Retinal pigment epithelial cell (primary cell): ENCODE data around the gene SART3.
"Not testable (repeated sequence)": the region's sequence is repeated elsewhere in the genome, so short reads cannot be mapped to it uniquely, and the experiment has no call there.

Experiments used
- DNase-seq: peaks from one replicate; pipeline ENCODE4 v3.0.0-alpha.2; 2010; ENCODE audit warnings: low read depth
- H3K4me3 ChIP-seq: 2 replicates; pipeline ENCODE4 v1.5.1; 2011; ENCODE audit warnings: mild to moderate bottlenecking, low read length, control low read depth, moderate library complexity
- TF ChIP-seq, protein P1 (sequence below): conservative IDR thresholded peaks from 2 replicates; pipeline ENCODE4 v1.5.1; 2011; ENCODE audit warnings: low read depth, low read length, control low read depth, inconsistent platforms

Gene SART3

DNA sequence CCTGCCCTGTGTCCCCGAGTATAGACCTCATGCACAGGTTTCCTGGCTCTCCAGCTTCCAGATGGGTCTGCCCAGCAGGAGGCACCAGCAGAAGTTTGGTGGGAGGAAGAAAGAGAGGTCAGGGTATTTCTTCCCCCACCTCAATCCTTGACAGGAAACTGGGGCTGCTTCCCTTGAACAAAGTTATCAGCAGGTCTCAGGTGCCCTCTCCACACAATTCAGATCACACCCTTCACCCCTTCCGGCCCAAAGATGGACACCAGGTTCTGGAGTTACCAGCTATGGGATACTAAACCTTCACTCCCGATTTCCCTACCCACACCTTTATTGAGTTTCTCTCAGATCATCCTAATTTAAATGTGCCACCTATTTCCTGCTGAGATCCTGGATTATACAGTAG is 1.2 kb downstream of the SART3 start:
- peak overlapping the region; percentile 99 for H3K4me3 ChIP-seq
- DNase-seq = no peak
- TF ChIP-seq, protein P1, sequence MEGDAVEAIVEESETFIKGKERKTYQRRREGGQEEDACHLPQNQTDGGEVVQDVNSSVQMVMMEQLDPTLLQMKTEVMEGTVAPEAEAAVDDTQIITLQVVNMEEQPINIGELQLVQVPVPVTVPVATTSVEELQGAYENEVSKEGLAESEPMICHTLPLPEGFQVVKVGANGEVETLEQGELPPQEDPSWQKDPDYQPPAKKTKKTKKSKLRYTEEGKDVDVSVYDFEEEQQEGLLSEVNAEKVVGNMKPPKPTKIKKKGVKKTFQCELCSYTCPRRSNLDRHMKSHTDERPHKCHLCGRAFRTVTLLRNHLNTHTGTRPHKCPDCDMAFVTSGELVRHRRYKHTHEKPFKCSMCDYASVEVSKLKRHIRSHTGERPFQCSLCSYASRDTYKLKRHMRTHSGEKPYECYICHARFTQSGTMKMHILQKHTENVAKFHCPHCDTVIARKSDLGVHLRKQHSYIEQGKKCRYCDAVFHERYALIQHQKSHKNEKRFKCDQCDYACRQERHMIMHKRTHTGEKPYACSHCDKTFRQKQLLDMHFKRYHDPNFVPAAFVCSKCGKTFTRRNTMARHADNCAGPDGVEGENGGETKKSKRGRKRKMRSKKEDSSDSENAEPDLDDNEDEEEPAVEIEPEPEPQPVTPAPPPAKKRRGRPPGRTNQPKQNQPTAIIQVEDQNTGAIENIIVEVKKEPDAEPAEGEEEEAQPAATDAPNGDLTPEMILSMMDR = peak; percentile 12

DNA sequence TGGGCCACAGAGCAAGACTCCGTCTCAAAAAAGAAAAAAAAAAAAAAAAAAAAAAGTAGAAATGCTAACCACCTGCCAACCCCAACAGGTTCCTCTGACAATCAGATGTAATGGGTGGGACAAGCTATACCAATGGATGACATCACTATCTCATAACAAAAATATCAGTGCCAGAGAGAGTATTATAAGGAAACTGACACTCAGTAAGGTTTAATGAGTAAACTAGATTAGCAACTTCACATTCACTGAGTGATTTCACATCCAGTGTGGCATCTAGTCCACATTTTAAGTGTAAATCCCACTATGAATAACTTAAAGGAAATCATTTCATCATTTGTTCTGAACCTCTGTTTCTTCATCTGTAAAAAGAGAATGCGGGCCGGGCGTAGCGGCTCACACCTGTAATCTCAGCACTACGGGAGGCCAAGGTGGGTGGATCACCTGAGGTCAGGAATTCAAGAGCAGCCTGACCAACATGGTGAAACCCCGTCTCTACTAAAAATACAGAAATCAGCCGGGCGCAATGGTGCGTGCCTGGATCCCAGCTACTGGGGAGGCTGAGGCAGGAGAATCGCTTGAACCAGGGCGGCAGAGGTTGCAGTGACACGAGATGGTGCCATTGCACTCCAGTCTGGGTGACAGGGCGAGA is 1.8 kb downstream of the SART3 start:
- TF ChIP-seq, protein P1 = no peak
- no peak overlapping the region for H3K4me3 ChIP-seq
- DNase-seq = no peak

DNA sequence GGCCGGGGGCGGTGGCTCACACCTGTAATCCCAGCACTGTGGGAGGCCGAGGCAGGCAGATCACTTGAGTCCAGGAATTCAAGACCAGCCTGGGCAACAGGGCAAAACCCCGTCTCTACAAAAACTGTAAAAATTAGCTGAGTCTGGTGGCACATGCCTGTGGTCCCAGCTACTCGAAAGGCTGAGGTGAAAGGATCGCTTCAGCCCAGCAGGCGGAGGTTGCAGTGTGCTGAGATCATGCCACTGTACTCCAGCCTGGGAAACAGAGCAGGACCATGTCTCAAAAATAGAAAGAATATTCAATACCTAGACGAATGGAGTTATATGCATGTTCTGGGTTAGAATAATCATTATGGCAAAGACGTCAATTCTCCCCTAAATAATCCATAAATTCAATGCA is 5.6 kb downstream of the SART3 start:
- DNase-seq, H3K4me3 ChIP-seq: not testable (repeated sequence)

GRCh38 chr12:108553799-108554198 is 7.2 kb downstream of the SART3 start:
- H3K4me3 ChIP-seq = no peak overlapping the region
- TF ChIP-seq, protein P1 = no peak
- DNase-seq = no peak

DNA sequence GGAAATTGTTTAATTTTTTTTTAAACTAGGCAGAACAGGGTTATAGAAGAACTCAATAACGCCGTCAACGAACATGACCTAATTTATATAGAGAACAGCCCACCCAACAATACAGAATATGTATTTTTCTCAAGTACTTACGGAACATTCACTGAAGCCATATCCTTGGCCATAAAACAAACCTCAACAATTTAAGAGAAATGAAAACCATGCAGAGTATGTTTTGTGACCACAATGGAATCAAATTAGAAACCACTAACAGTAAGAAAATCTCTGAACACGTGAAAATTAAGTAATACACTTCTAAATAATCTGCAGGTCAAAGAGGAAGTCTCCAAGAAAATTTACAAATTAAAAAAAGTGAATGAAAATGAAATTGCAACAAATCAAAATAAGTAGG is 9.4 kb downstream of the SART3 start:
- no peak overlapping the region for H3K4me3 ChIP-seq
- DNase-seq = no peak
- TF ChIP-seq, protein P1 = no peak

DNA sequence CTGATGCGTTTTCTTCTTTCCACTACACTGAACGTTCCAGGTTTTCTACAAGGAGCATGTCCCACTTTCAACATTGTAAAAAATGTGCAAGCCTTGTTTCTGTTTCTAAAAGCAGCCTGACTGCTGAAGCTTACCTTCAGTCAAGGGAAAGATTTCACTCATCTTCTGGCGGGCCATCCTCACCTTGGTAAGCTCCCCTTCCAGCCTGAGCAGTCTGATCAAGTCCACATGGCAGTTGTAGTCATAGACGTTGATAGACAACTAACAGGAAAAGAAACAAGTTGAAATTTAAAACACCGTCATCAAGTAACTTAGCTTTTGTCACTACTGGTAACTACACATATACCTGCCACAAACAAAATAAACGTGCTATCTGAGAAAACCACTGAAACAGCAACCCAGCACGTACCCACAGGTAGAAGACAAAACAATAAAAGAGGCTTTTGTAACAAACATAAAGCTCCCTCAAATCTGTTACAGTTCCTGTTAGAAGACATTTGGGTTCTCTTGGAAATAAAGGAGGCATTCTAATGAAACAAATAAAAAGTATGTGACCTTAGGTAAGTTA is 11.9 kb downstream of the SART3 start:
- no peak for DNase-seq
- no peak overlapping the region for H3K4me3 ChIP-seq
- TF ChIP-seq, protein P1 = no peak

GRCh38 chr12:108547686-108548085 is 13.3 kb downstream of the SART3 start:
- TF ChIP-seq, protein P1 = no peak
- H3K4me3 ChIP-seq = no peak overlapping the region
- DNase-seq = no peak
